WTC11 (cell line): ENCODE results near the gene CDKN3. TPM values are rescaled to one million over a fixed set of nuclear protein-coding genes. Genes with fewer than 3 reads are reported as not detected.

Experiments
- ATAC-seq: fragments of 200-7000 bp; cut with Tn5 transposase; 2 replicates; pipeline ENCODE4 v1.10.0; 2021; ENCODE audit warnings: mild to moderate bottlenecking, moderate library complexity
- CTCF ChIA-PET: fragments of 300-600 bp; sonication (Branson Sonifier 250); formaldehyde crosslinking; loops from one replicate; lab custom pipeline; 2021; ENCODE audit warnings: antibody characterized with exemption; lab: Charles Lee
- POLR2A ChIA-PET: fragments of 350-600 bp; sonication (Branson Sonifier 250); formaldehyde crosslinking; loops from one replicate; lab custom pipeline; 2021; ENCODE audit warnings: antibody characterized with exemption; lab: Charles Lee
- DNase-seq: peaks from one replicate; pipeline ENCODE4 v3.0.0; 2021; ENCODE audit warnings: low spot score
- H3K27ac Mint-ChIP-seq: 2 replicates; pipeline ENCODE4 v1.8.0; 2021; ENCODE audit warnings: mixed read lengths
- H3K27me3 Mint-ChIP-seq: 2 replicates; pipeline ENCODE4 v1.8.0; 2021; ENCODE audit warnings: low read depth, mild to moderate bottlenecking, moderate library complexity, mixed read lengths
- H3K36me3 Mint-ChIP-seq: 2 replicates; pipeline ENCODE4 v1.8.0; 2021; ENCODE audit warnings: mixed read lengths
- H3K4me1 Mint-ChIP-seq: 2 replicates; pipeline ENCODE4 v1.8.0; 2022; ENCODE audit warnings: mixed read lengths
- H3K4me3 Mint-ChIP-seq: 2 replicates; pipeline ENCODE4 v1.8.0; 2021; ENCODE audit warnings: mild to moderate bottlenecking, moderate library complexity, mixed read lengths
- H3K9me3 Mint-ChIP-seq: 2 replicates; pipeline ENCODE4 v1.8.0; 2021; ENCODE audit warnings: mixed read lengths
- ELF4 ChIP-seq: sonication (generic); formaldehyde crosslinking; IDR thresholded peaks from 2 replicates; pipeline ENCODE4 v1.8.1; 2022; ENCODE audit warnings: low read depth, mild to moderate bottlenecking, moderate library complexity, missing genetic modification reagents
- ETV6 ChIP-seq: sonication (generic); formaldehyde crosslinking; IDR thresholded peaks from 2 replicates; pipeline ENCODE4 v1.8.1; 2022; ENCODE audit warnings: mild to moderate bottlenecking, missing genetic modification reagents
- FOXK1 ChIP-seq: sonication (generic); formaldehyde crosslinking; IDR thresholded peaks from 2 replicates; pipeline ENCODE4 v1.8.0; 2022; ENCODE audit warnings: mild to moderate bottlenecking, moderate library complexity, missing genetic modification reagents
- FOXP1 ChIP-seq: sonication (generic); formaldehyde crosslinking; IDR thresholded peaks from 2 replicates; pipeline ENCODE4 v1.8.0; 2022; ENCODE audit warnings: missing genetic modification reagents, mild to moderate bottlenecking, moderate library complexity, borderline replicate concordance
- GABPB1 ChIP-seq: sonication (generic); formaldehyde crosslinking; IDR thresholded peaks from 2 replicates; pipeline ENCODE4 v1.8.1; 2023; ENCODE audit warnings: mild to moderate bottlenecking, missing genetic modification reagents
- MXD4 ChIP-seq: fragments of 250-450 bp; sonication (Bioruptor Pico); IDR thresholded peaks from 2 replicates; pipeline ENCODE4 v1.8.0; 2021; ENCODE audit warnings: mild to moderate bottlenecking, moderate library complexity, borderline replicate concordance
- NFATC4 ChIP-seq: fragments of 250-450 bp; sonication (Bioruptor Pico); IDR thresholded peaks from 2 replicates; pipeline ENCODE4 v1.9.0; 2021; ENCODE audit warnings: mild to moderate bottlenecking
- NFE2L1 ChIP-seq: sonication (generic); formaldehyde crosslinking; IDR thresholded peaks from 2 replicates; pipeline ENCODE4 v1.8.1; 2023; ENCODE audit warnings: missing genetic modification reagents
- PRRX2 ChIP-seq: fragments of 250-450 bp; sonication (Bioruptor Pico); IDR thresholded peaks from 2 replicates; pipeline ENCODE4 v1.8.0; 2021; ENCODE audit warnings: mild to moderate bottlenecking
- SOX15 ChIP-seq: fragments of 250-450 bp; sonication (Bioruptor Pico); IDR thresholded peaks from 2 replicates; pipeline ENCODE4 v1.9.0; 2021; ENCODE audit warnings: mild to moderate bottlenecking
- SP1 ChIP-seq: sonication (generic); formaldehyde crosslinking; conservative IDR thresholded peaks from 2 replicates; pipeline ENCODE4 v1.8.1; 2022; ENCODE audit warnings: missing genetic modification reagents
- TEAD1 ChIP-seq: sonication (generic); formaldehyde crosslinking; IDR thresholded peaks from 2 replicates; pipeline ENCODE4 v1.8.0; 2022; ENCODE audit warnings: mild to moderate bottlenecking, missing genetic modification reagents
- TP53 ChIP-seq: sonication (generic); formaldehyde crosslinking; IDR thresholded peaks from 2 replicates; pipeline ENCODE4 v1.8.1; 2023; ENCODE audit warnings: mild to moderate bottlenecking, missing genetic modification reagents
- ZNF263 ChIP-seq: sonication (generic); formaldehyde crosslinking; IDR thresholded peaks from 2 replicates; pipeline ENCODE4 v1.8.1; 2022; ENCODE audit warnings: low read depth, mild to moderate bottlenecking, moderate library complexity, missing genetic modification reagents
- ZNF317 ChIP-seq: sonication (generic); formaldehyde crosslinking; IDR thresholded peaks from 2 replicates; pipeline ENCODE4 v1.8.1; 2023; ENCODE audit warnings: low read depth, mild to moderate bottlenecking, moderate library complexity, missing genetic modification reagents, borderline replicate concordance
- total RNA-seq: library from RNA; stranded (reverse); gene quantifications from 3 replicates; pipeline ENCODE4 v1.2.3, GENCODE V29; 2021
- TF ChIP-seq, protein P1 (sequence below): fragments of 200-600 bp; IDR thresholded peaks from 2 replicates; pipeline ENCODE4 v1.8.0; 2022; ENCODE audit warnings: antibody characterized with exemption
- TF ChIP-seq, protein P2 (sequence below): sonication (generic); formaldehyde crosslinking; IDR thresholded peaks from 2 replicates; pipeline ENCODE4 v1.8.1; 2023; ENCODE audit warnings: mild to moderate bottlenecking, missing genetic modification reagents
- TF ChIP-seq, protein P3 (sequence below): sonication (generic); formaldehyde crosslinking; IDR thresholded peaks from 2 replicates; pipeline ENCODE4 v1.8.1; 2023; ENCODE audit warnings: mild to moderate bottlenecking, missing genetic modification reagents, borderline replicate concordance
- TF ChIP-seq, protein P4 (sequence below): sonication (generic); formaldehyde crosslinking; IDR thresholded peaks from 2 replicates; pipeline ENCODE4 v1.8.1; 2022; ENCODE audit warnings: low read depth, mild to moderate bottlenecking, moderate library complexity, missing genetic modification reagents, borderline replicate concordance
- TF ChIP-seq, protein P5 (sequence below): sonication (generic); formaldehyde crosslinking; IDR thresholded peaks from 2 replicates; pipeline ENCODE4 v1.8.0; 2023; ENCODE audit warnings: mild to moderate bottlenecking, missing genetic modification reagents
- TF ChIP-seq, protein P6 (sequence below): sonication (generic); formaldehyde crosslinking; IDR thresholded peaks from 2 replicates; pipeline ENCODE4 v1.8.1; 2023; ENCODE audit warnings: mild to moderate bottlenecking, missing genetic modification reagents, moderate library complexity
- TF ChIP-seq, protein P7 (sequence below): sonication (generic); formaldehyde crosslinking; IDR thresholded peaks from 2 replicates; pipeline ENCODE4 v1.8.0; 2022; ENCODE audit warnings: mild to moderate bottlenecking, missing genetic modification reagents

CDKN3 gene
- total RNA-seq, 1 experiment from 2014 or later = 55.4 TPM

DNA sequence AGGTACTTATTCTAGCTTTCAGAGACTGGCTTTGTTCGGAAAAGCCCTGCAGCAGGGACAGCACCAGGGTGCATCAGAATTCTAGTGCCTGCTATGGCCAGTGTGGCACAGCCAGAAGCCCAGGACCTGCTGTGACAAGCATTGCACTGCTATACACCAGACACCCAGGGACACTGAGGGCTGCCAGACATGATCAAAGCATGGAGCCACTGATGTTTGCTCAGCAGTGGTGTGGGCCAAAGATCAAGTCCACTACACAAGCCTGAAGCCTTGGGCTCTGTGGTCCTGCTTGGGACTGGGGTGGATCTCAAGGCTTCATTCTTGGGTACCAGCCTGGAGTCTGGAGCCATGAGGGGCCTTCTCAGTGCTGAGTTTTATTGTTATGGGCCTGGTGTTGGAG lies 36.1 kb upstream of the CDKN3 start:
- ChIA-PET CTCF (no interaction called here), POLR2A (no interaction called here)
- no peaks in the 10 kb centered on the region for H3K36me3 Mint-ChIP-seq
- no peaks in the 10 kb centered on the region; the same call in 1 of the 2 replicates for H3K27me3 Mint-ChIP-seq
- no peak overlapping the region for H3K4me3 Mint-ChIP-seq
- ATAC-seq (no peak), DNase-seq (no peak)
- TF ChIP-seq ZNF317 (CRISPR knock-in tag) = no peak
- TF ChIP-seq PRRX2 (CRISPR knock-in tag) = no peak
- no peak for TF ChIP-seq SP1 (CRISPR knock-in tag)
- TF ChIP-seq FOXP1 = peak; percentile 40; the same call in 1 of the 2 replicates
- no peak for TF ChIP-seq NFATC4 (CRISPR knock-in tag)
- TF ChIP-seq, protein P1, sequence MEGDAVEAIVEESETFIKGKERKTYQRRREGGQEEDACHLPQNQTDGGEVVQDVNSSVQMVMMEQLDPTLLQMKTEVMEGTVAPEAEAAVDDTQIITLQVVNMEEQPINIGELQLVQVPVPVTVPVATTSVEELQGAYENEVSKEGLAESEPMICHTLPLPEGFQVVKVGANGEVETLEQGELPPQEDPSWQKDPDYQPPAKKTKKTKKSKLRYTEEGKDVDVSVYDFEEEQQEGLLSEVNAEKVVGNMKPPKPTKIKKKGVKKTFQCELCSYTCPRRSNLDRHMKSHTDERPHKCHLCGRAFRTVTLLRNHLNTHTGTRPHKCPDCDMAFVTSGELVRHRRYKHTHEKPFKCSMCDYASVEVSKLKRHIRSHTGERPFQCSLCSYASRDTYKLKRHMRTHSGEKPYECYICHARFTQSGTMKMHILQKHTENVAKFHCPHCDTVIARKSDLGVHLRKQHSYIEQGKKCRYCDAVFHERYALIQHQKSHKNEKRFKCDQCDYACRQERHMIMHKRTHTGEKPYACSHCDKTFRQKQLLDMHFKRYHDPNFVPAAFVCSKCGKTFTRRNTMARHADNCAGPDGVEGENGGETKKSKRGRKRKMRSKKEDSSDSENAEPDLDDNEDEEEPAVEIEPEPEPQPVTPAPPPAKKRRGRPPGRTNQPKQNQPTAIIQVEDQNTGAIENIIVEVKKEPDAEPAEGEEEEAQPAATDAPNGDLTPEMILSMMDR = no peak
- TF ChIP-seq, protein P2, sequence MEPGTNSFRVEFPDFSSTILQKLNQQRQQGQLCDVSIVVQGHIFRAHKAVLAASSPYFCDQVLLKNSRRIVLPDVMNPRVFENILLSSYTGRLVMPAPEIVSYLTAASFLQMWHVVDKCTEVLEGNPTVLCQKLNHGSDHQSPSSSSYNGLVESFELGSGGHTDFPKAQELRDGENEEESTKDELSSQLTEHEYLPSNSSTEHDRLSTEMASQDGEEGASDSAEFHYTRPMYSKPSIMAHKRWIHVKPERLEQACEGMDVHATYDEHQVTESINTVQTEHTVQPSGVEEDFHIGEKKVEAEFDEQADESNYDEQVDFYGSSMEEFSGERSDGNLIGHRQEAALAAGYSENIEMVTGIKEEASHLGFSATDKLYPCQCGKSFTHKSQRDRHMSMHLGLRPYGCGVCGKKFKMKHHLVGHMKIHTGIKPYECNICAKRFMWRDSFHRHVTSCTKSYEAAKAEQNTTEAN (CRISPR knock-in tag) = no peak
- TF ChIP-seq SOX15 (CRISPR knock-in tag) = no peak
- TF ChIP-seq, protein P3, sequence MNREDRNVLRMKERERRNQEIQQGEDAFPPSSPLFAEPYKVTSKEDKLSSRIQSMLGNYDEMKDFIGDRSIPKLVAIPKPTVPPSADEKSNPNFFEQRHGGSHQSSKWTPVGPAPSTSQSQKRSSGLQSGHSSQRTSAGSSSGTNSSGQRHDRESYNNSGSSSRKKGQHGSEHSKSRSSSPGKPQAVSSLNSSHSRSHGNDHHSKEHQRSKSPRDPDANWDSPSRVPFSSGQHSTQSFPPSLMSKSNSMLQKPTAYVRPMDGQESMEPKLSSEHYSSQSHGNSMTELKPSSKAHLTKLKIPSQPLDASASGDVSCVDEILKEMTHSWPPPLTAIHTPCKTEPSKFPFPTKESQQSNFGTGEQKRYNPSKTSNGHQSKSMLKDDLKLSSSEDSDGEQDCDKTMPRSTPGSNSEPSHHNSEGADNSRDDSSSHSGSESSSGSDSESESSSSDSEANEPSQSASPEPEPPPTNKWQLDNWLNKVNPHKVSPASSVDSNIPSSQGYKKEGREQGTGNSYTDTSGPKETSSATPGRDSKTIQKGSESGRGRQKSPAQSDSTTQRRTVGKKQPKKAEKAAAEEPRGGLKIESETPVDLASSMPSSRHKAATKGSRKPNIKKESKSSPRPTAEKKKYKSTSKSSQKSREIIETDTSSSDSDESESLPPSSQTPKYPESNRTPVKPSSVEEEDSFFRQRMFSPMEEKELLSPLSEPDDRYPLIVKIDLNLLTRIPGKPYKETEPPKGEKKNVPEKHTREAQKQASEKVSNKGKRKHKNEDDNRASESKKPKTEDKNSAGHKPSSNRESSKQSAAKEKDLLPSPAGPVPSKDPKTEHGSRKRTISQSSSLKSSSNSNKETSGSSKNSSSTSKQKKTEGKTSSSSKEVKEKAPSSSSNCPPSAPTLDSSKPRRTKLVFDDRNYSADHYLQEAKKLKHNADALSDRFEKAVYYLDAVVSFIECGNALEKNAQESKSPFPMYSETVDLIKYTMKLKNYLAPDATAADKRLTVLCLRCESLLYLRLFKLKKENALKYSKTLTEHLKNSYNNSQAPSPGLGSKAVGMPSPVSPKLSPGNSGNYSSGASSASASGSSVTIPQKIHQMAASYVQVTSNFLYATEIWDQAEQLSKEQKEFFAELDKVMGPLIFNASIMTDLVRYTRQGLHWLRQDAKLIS (CRISPR knock-in tag) = no peak
- TF ChIP-seq NFE2L1 = no peak
- TF ChIP-seq, protein P4, sequence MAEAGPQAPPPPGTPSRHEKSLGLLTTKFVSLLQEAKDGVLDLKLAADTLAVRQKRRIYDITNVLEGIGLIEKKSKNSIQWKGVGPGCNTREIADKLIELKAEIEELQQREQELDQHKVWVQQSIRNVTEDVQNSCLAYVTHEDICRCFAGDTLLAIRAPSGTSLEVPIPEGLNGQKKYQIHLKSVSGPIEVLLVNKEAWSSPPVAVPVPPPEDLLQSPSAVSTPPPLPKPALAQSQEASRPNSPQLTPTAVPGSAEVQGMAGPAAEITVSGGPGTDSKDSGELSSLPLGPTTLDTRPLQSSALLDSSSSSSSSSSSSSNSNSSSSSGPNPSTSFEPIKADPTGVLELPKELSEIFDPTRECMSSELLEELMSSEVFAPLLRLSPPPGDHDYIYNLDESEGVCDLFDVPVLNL = no peak
- TF ChIP-seq GABPB1 (CRISPR knock-in tag) = 0 out of 2 replicates have a peak, but pooled peaks have one; percentile 18
- H3K9me3 Mint-ChIP-seq = no peaks in the 10 kb centered on the region
- no peak overlapping the region for H3K27ac Mint-ChIP-seq
- H3K4me1 Mint-ChIP-seq = peaks cover 69% of the 10 kb centered on the region

DNA sequence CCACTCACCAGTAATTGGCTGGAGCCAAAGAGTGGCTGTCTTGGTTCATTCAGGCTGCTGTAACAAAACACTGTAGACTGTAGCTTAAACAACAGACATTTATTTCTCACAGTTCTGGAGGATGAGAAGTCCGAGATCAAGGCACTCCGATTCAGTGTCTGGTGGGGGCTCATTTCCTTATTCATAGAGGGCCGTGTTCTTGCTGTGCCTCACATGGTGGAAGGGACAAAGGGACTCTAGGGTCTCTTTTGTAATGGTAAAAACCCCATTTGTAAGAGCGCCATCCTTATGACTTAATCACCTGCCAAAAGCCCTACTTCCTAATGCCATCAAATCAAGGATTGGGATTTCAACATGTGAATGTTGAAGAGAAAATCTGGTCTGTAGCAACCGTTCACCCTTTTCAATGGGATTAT lies 34.7 kb upstream of the CDKN3 start:
- ChIA-PET POLR2A (interaction anchor here (1.0 kb wide), 1 partner anchor 8 kb away, joined by 3 read pairs; no protein-coding TSS in a partner anchor), CTCF (interaction anchor here (1.7 to 4.0 kb wide), 6 partner anchors 14 to 131 kb away, joined by 4 to 22 read pairs (median 12); partner anchors contain the start of gene CDKN3)
- no peaks in the 10 kb centered on the region for H3K36me3 Mint-ChIP-seq
- peaks cover 72% of the 10 kb centered on the region for H3K4me1 Mint-ChIP-seq
- peak overlapping the region; percentile 69 for H3K27ac Mint-ChIP-seq
- H3K4me3 Mint-ChIP-seq = peak overlapping the region; percentile 2; the same call in 1 of the 2 replicates
- peak; percentile 82 for ATAC-seq
- no peaks in the 10 kb centered on the region for H3K9me3 Mint-ChIP-seq
- no peaks in the 10 kb centered on the region; the same call in 1 of the 2 replicates for H3K27me3 Mint-ChIP-seq
- DNase-seq = peak; percentile 34
- TF ChIP-seq ZNF263 (no peak), ELF4 (CRISPR knock-in tag) (no peak), TEAD1 (CRISPR knock-in tag) (peak; percentile 82; the same call in 1 of the 2 replicates), ZNF317 (CRISPR knock-in tag) (0 out of 2 replicates have a peak, but pooled peaks have one; percentile 45), ETV6 (CRISPR knock-in tag) (peak; percentile 81), FOXK1 (CRISPR knock-in tag) (peak; percentile 52; the same call in 1 of the 2 replicates), TP53 (CRISPR knock-in tag) (peak; percentile 73; the same call in 1 of the 2 replicates), MXD4 (no peak)
- TF ChIP-seq, protein P5, sequence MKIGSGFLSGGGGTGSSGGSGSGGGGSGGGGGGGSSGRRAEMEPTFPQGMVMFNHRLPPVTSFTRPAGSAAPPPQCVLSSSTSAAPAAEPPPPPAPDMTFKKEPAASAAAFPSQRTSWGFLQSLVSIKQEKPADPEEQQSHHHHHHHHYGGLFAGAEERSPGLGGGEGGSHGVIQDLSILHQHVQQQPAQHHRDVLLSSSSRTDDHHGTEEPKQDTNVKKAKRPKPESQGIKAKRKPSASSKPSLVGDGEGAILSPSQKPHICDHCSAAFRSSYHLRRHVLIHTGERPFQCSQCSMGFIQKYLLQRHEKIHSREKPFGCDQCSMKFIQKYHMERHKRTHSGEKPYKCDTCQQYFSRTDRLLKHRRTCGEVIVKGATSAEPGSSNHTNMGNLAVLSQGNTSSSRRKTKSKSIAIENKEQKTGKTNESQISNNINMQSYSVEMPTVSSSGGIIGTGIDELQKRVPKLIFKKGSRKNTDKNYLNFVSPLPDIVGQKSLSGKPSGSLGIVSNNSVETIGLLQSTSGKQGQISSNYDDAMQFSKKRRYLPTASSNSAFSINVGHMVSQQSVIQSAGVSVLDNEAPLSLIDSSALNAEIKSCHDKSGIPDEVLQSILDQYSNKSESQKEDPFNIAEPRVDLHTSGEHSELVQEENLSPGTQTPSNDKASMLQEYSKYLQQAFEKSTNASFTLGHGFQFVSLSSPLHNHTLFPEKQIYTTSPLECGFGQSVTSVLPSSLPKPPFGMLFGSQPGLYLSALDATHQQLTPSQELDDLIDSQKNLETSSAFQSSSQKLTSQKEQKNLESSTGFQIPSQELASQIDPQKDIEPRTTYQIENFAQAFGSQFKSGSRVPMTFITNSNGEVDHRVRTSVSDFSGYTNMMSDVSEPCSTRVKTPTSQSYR (CRISPR knock-in tag) = 0 out of 2 replicates have a peak, but pooled peaks have one; percentile 29
- TF ChIP-seq, protein P6, sequence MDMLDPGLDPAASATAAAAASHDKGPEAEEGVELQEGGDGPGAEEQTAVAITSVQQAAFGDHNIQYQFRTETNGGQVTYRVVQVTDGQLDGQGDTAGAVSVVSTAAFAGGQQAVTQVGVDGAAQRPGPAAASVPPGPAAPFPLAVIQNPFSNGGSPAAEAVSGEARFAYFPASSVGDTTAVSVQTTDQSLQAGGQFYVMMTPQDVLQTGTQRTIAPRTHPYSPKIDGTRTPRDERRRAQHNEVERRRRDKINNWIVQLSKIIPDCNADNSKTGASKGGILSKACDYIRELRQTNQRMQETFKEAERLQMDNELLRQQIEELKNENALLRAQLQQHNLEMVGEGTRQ (CRISPR knock-in tag) = peak; percentile 50
- TF ChIP-seq, protein P7, sequence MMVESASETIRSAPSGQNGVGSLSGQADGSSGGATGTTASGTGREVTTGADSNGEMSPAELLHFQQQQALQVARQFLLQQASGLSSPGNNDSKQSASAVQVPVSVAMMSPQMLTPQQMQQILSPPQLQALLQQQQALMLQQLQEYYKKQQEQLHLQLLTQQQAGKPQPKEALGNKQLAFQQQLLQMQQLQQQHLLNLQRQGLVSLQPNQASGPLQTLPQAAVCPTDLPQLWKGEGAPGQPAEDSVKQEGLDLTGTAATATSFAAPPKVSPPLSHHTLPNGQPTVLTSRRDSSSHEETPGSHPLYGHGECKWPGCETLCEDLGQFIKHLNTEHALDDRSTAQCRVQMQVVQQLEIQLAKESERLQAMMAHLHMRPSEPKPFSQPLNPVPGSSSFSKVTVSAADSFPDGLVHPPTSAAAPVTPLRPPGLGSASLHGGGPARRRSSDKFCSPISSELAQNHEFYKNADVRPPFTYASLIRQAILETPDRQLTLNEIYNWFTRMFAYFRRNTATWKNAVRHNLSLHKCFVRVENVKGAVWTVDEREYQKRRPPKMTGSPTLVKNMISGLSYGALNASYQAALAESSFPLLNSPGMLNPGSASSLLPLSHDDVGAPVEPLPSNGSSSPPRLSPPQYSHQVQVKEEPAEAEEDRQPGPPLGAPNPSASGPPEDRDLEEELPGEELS = peak; percentile 32; the same call in 1 of the 2 replicates
